Stimulated activated CD4-positive, alpha-beta T cell treated with anti-CD3 and anti-CD28 coated beads, Interleukin-1b, Interleukin-23, amount 100 ng/mL, for 1 hour (primary cell): ENCODE data around the gene TPRKB.
"Not testable (repeated sequence)": the region's sequence is repeated elsewhere in the genome, so short reads cannot be mapped to it uniquely, and the experiment has no call there.

ENCODE experiments used
- DNase-seq, 2 donors: peaks; one replicate each; pipeline ENCODE4 v3.0.0-alpha.2; 2020; ENCODE audit warnings: low read depth in 2 of 2

The TPRKB gene

GRCh38 chr2:73700131-73700611 lies 37.0 kb downstream of the TPRKB start:
- DNase-seq: no peak

- no peak for DNase-seq
Measured at GRCh38 chr2:73699437-73699836, 37.7 kb downstream of the TPRKB start.

- no peak for DNase-seq
Measured at GRCh38 chr2:73698101-73698500, 39.0 kb downstream of the TPRKB start.

GRCh38 chr2:73697606-73698005 lies 39.5 kb downstream of the TPRKB start:
- DNase-seq: no peak

- DNase-seq: not testable (repeated sequence)
Measured at GRCh38 chr2:73696985-73697384, 40.2 kb downstream of the TPRKB start.

GRCh38 chr2:73696521-73696920 lies 40.6 kb downstream of the TPRKB start:
- DNase-seq: not testable (repeated sequence)

- DNase-seq: not testable (repeated sequence)
Measured at GRCh38 chr2:73690372-73691088, 46.6 kb downstream of the TPRKB start.

- not testable (repeated sequence) for DNase-seq
Measured at GRCh38 chr2:73688494-73688893, 48.7 kb downstream of the TPRKB start.

GRCh38 chr2:73685764-73686438 lies 51.2 kb downstream of the TPRKB start:
- no peak for DNase-seq

GRCh38 chr2:73684905-73685304 lies 52.2 kb downstream of the TPRKB start:
- DNase-seq: not testable (repeated sequence)

GRCh38 chr2:73684325-73684724 lies 52.8 kb downstream of the TPRKB start:
- DNase-seq: not testable (repeated sequence)

- not testable (repeated sequence) for DNase-seq
Measured at GRCh38 chr2:73679951-73680571, 57.1 kb downstream of the TPRKB start.
